Esophagus squamous epithelium (tissue), 4 donors: ENCODE results near the gene FAM120AOS.

Experiments
- CTCF ChIP-seq, 6 experiments: fragments of 450-650 bp in 4 of 6; fragments of 200-600 bp in 2 of 6; sonication (generic) in 2 of 6; IDR thresholded peaks; one replicate each; pipeline ENCODE4 v1.5.1; 2016 to 2019; ENCODE audit warnings: antibody characterized with exemption in 6 of 6, mild to moderate bottlenecking in 4 of 6, moderate library complexity in 4 of 6
- POLR2A ChIP-seq, 4 donors: fragments of 450-650 bp; IDR thresholded peaks; one replicate each; pipeline ENCODE4 v1.6.1; 2017; ENCODE audit warnings: antibody characterized with exemption in 4 of 4, mild to moderate bottlenecking in 4 of 4, moderate library complexity in 3 of 4

DNA sequence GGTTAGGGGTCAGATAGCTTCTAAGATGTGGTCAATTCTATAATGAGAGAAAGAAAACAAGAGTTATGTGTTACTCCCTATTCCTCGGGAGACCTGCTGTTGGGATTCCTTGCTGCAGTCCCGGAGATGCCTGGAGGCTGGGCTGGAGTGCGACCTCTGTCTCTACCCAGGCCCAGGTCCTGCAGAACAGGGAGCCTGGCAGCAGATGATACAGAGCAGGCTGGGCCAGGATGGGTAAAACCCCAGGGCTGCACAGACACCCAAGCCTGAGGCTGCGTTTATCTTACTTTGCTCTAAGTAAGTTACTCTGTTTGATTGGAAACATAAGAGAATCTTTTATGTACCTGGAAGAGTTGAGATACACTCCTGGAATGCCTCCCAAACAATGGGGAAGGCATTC, 26.9 kb upstream of the FAM120AOS start:
- TF ChIP-seq CTCF (IDR thresholded peaks at IDR 0.05) (no peak), POLR2A (IDR thresholded peaks at IDR 0.05) (no peak)
